ENCODE data around the gene DENND4A.

Gene DENND4A

GRCh38 chr15:65837301-65838294 lies 45.5 kb upstream of the DENND4A start:
- ATAC-seq, result no peak
- TF ChIP-seq TOX (CRISPR knock-in tag; IDR thresholded peaks at IDR 0.05; ENCODE audit: borderline replicate concordance), result no peak
- no peak for TF ChIP-seq ARNTL (CRISPR knock-in tag; IDR thresholded peaks at IDR 0.05; ENCODE audit: borderline replicate concordance, low read depth)
- no peak for TF ChIP-seq OSR1 (CRISPR knock-in tag; IDR thresholded peaks at IDR 0.05)
- no peak for TF ChIP-seq ZFP30 (CRISPR knock-in tag; IDR thresholded peaks at IDR 0.05)
- TF ChIP-seq SNAI2 (CRISPR knock-in tag; IDR thresholded peaks at IDR 0.05), result no peak
- no peak for TF ChIP-seq ISL1 (CRISPR knock-in tag; IDR thresholded peaks at IDR 0.05)
- no peak for TF ChIP-seq BACH2 (CRISPR knock-in tag; IDR thresholded peaks at IDR 0.05; ENCODE audit: borderline replicate concordance)

- ATAC-seq, result no peak
- TF ChIP-seq CSRNP3 (CRISPR knock-in tag; IDR thresholded peaks at IDR 0.05) (no peak), PATZ1 (CRISPR knock-in tag; IDR thresholded peaks at IDR 0.05; ENCODE audit: borderline replicate concordance) (no peak), TSHZ2 (CRISPR knock-in tag; IDR thresholded peaks at IDR 0.05) (no peak), ZNF8 (CRISPR knock-in tag; IDR thresholded peaks at IDR 0.05) (no peak), ZNF565 (CRISPR knock-in tag; conservative IDR thresholded peaks at IDR 0.05; ENCODE audit: low read depth) (no peak), OSR1 (CRISPR knock-in tag; IDR thresholded peaks at IDR 0.05) (no peak), POU6F1 (CRISPR knock-in tag; IDR thresholded peaks at IDR 0.05; ENCODE audit: borderline replicate concordance, low read depth) (no peak), CREB5 (CRISPR knock-in tag; IDR thresholded peaks at IDR 0.05; ENCODE audit: low read depth) (no peak), TOX (CRISPR knock-in tag; IDR thresholded peaks at IDR 0.05; ENCODE audit: borderline replicate concordance) (no peak), TCF4 (CRISPR knock-in tag; IDR thresholded peaks at IDR 0.05; ENCODE audit: borderline replicate concordance) (no peak), ARNTL (CRISPR knock-in tag; IDR thresholded peaks at IDR 0.05; ENCODE audit: borderline replicate concordance, low read depth) (no peak), CSDC2 (CRISPR knock-in tag; IDR thresholded peaks at IDR 0.05) (no peak), ESRRG (CRISPR knock-in tag; IDR thresholded peaks at IDR 0.05) (no peak), GLIS3 (CRISPR knock-in tag; IDR thresholded peaks at IDR 0.05) (no peak), ZNF70 (CRISPR knock-in tag; IDR thresholded peaks at IDR 0.05) (no peak), RARB (CRISPR knock-in tag; IDR thresholded peaks at IDR 0.05) (no peak)
Observed at GRCh38 chr15:65836665-65837064, 44.6 kb upstream of the DENND4A start.

GRCh38 chr15:65835447-65835846 lies 43.4 kb upstream of the DENND4A start:
- ATAC-seq, result no peak
- TF ChIP-seq ISL1 (CRISPR knock-in tag; IDR thresholded peaks at IDR 0.05) (no peak), SNAI2 (CRISPR knock-in tag; IDR thresholded peaks at IDR 0.05) (no peak), ZNF8 (CRISPR knock-in tag; IDR thresholded peaks at IDR 0.05) (no peak), ZNF565 (CRISPR knock-in tag; conservative IDR thresholded peaks at IDR 0.05; ENCODE audit: low read depth) (no peak), ZFP3 (CRISPR knock-in tag; IDR thresholded peaks at IDR 0.05) (no peak), ZC3H10 (CRISPR knock-in tag; IDR thresholded peaks at IDR 0.05) (no peak), OSR1 (CRISPR knock-in tag; IDR thresholded peaks at IDR 0.05) (no peak), POU6F1 (CRISPR knock-in tag; IDR thresholded peaks at IDR 0.05; ENCODE audit: borderline replicate concordance, low read depth) (no peak), TCF4 (CRISPR knock-in tag; IDR thresholded peaks at IDR 0.05; ENCODE audit: borderline replicate concordance) (no peak), ZNF70 (CRISPR knock-in tag; IDR thresholded peaks at IDR 0.05) (no peak), TOX (CRISPR knock-in tag; IDR thresholded peaks at IDR 0.05; ENCODE audit: borderline replicate concordance) (no peak), PPARA (CRISPR knock-in tag; IDR thresholded peaks at IDR 0.05; ENCODE audit: borderline replicate concordance) (no peak), ZFP30 (CRISPR knock-in tag; IDR thresholded peaks at IDR 0.05) (no peak), ESRRG (CRISPR knock-in tag; IDR thresholded peaks at IDR 0.05) (no peak), GLIS3 (CRISPR knock-in tag; IDR thresholded peaks at IDR 0.05) (no peak), BACH2 (CRISPR knock-in tag; IDR thresholded peaks at IDR 0.05; ENCODE audit: borderline replicate concordance) (no peak)

Data from SK-N-SH treated with all-trans-retinoic acid at 6 μM for 48 hours (cell line).